ENCODE measurements around the gene TSPY3.
"Not testable (repeated sequence)": the region's sequence is repeated elsewhere in the genome, so short reads cannot be mapped to it uniquely, and the experiment has no call there.

The TSPY3 gene

GRCh38 chrY:9398121-9398520 lies at the start of gene TSPY3:
TSS of gene TSPY3 (plus strand) at chrY:9398421. CDS start at chrY:9398467, 46 bp downstream.
- DNase-seq (ENCODE audit: low read depth, low spot score); H3K9me3 ChIP-seq (ENCODE audit: insufficient read depth, low read length); H3K36me3 ChIP-seq (ENCODE audit: insufficient read depth, insufficient read length, low read length); H3K4me1 ChIP-seq (ENCODE audit: insufficient read depth, insufficient read length); H3K9ac ChIP-seq (ENCODE audit: insufficient read length, low read depth); H3K4me3 ChIP-seq (ENCODE audit: insufficient read length, low read depth); H3K27me3 ChIP-seq (ENCODE audit: insufficient read depth, insufficient read length): not testable (repeated sequence)

GRCh38 chrY:9357497-9357896 lies 40.7 kb upstream of the TSPY3 start, which contains the start of gene TSPY8:
TSS of gene TSPY8 (plus strand) at chrY:9357797. CDS start at chrY:9357843, 46 bp downstream.
- H3K9me3 ChIP-seq (ENCODE audit: insufficient read depth, low read length); H3K27me3 ChIP-seq (ENCODE audit: insufficient read depth, insufficient read length); H3K36me3 ChIP-seq (ENCODE audit: insufficient read depth, insufficient read length, low read length); H3K4me1 ChIP-seq (ENCODE audit: insufficient read depth, insufficient read length); H3K4me3 ChIP-seq (ENCODE audit: insufficient read length, low read depth); H3K9ac ChIP-seq (ENCODE audit: insufficient read length, low read depth); DNase-seq (ENCODE audit: low read depth, low spot score): not testable (repeated sequence)

- not testable (repeated sequence) for H3K9ac ChIP-seq (ENCODE audit: insufficient read length, low read depth); H3K36me3 ChIP-seq (ENCODE audit: insufficient read depth, insufficient read length, low read length); H3K27me3 ChIP-seq (ENCODE audit: insufficient read depth, insufficient read length); H3K4me3 ChIP-seq (ENCODE audit: insufficient read length, low read depth); DNase-seq (ENCODE audit: low read depth, low spot score); H3K4me1 ChIP-seq (ENCODE audit: insufficient read depth, insufficient read length); H3K9me3 ChIP-seq (ENCODE audit: insufficient read depth, low read length)
Measured at GRCh38 chrY:9396527-9396926, 1.7 kb upstream of the TSPY3 start.
